ENCODE data around the gene MAP1LC3A. TPM values are rescaled to one million over a fixed set of nuclear protein-coding genes. Genes with fewer than 3 reads are reported as not detected.

The MAP1LC3A gene
- total RNA-seq = 16.1 and 16.3 TPM in 2 replicates

DNA sequence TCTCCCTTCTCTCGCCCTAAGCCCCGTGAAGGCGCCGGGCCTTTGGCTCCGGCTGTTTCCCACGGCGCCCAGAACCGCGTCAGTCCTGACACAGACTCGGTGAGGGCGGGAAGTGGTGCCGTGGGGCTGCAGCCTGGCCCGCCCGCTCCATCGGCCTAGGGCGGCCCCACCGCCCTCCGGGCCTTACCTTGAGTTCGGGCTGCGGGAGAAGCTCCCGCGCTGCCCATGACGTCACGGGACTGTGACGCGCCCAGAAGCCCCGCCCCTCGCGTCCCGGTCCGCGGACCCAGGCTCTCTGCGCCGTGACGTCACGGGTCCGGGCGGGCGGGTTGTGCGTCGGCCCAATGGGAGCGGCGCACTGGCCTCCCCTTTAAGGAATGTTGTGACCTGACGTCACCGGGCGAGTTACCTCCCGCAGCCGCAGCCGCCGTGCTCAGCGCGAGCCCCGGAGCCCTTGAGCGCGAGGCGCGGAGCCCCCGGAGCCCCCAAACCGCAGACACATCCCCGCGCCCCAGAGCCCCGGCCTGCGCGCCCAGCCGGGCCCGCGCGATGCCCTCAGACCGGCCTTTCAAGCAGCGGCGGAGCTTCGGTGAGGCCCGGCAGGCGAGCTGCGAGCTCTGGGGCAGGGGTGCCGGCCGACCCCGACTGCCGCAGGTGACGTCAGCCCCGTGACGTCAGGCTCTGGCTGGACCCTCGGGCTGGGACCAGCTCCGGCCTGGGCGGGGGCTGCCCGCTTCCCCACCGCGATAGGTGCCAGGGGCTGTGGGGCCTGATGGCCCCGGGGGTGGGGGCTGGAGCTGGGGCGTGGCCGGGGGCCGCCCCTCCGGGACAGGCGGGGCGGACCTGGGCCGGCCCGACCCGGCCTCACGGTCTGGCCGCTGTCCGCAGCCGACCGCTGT, at the start of gene MAP1LC3A:
TSS of gene MAP1LC3A (plus strand) at position 399 of the 899 bp plus-strand sequence. CDS start at position 550, 151 bp downstream.

DNA sequence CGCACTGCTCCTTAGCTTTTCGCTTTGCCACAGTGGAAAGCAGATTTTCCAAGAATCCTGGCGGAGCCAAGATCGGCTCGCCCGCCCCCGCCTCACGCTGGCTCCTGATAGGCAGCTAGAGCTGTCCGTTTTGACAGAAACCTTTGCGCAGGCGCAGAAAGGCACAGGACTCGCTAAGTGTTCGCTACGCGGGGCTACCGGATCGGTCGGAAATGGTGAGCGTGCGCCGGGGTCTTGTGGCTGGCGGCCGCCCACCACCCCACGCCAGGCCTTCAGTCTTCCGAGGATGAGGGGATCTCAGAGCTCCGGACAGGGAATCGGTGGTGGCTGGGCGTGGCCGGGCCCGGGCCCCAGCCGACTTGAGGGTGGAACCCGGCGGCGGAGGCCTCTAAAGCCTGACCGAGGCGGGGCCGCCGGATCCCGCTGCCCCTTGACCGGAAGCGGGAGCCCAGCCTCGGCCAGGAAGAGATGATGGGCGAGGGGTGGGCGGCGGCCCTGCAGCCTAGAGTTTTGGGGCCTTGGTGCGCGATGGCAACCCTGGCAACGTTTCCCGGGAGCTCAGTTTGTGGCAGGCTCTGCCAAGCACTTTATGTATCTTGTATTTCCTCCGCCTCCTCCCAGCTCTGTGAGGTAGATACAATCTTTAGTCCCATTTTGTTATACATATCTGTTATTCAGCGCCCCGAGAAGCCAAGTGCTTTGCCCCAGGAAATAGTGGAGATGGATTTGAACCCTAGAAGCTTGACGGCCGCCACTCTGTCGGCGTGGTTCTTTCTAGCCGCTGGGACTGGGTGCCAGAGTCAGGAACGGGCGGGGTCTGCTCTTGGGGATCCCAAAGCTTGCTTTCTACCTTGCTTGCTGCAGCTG, 42.0 kb upstream of the MAP1LC3A start, which contains the start of gene DYNLRB1:
TSS of gene DYNLRB1 (plus strand) at position 176 of the 867 bp plus-strand sequence. CDS start at position 213, 37 bp downstream.

Other genes starting within 250 kb of the MAP1LC3A start
- gene ITCH, start 195.4 kb upstream of the MAP1LC3A start, total RNA-seq = 58.3 and 69.5 TPM in 2 replicates
- 53.6 and 57.4 TPM in 2 replicates for gene DYNLRB1, start 42.3 kb upstream of the MAP1LC3A start, total RNA-seq
- gene PIGU, start 118.4 kb downstream of the MAP1LC3A start, total RNA-seq = 4.4 and 5.1 TPM in 2 replicates
- gene TP53INP2, start 145.6 kb downstream of the MAP1LC3A start, total RNA-seq = 2.0 and 3.6 TPM in 2 replicates

Data from bronchial smooth muscle cell (primary cell).